NT2/D1 (cell line): Measurements from ENCODE around the gene JMJD7.

Experiments used
- DNase-seq: peaks from one replicate; pipeline ENCODE4 v3.0.0-alpha.2; 2011; ENCODE audit warnings: low read depth, low spot score
- H3K27me3 ChIP-seq: 2 replicates; pipeline ENCODE4 v1.6.0; 2011; ENCODE audit warnings: mild to moderate bottlenecking; ENCODE audit not compliant: insufficient read length, insufficient read depth
- H3K36me3 ChIP-seq: 2 replicates; pipeline ENCODE4 v1.6.1; 2011; ENCODE audit warnings: mild to moderate bottlenecking, low read length, mixed read lengths; ENCODE audit not compliant: insufficient read depth, insufficient read length
- H3K4me1 ChIP-seq: 2 replicates; pipeline ENCODE4 v1.5.1; 2011; ENCODE audit not compliant: insufficient read depth, insufficient read length
- H3K4me3 ChIP-seq: 2 replicates; pipeline ENCODE4 v1.5.1; 2011; ENCODE audit warnings: low read depth; ENCODE audit not compliant: insufficient read length
- H3K9ac ChIP-seq: 2 replicates; pipeline ENCODE4 v1.6.0; 2011; ENCODE audit warnings: low read depth; ENCODE audit not compliant: insufficient read length
- H3K9me3 ChIP-seq: 2 replicates; pipeline ENCODE4 v1.5.1; 2011; ENCODE audit warnings: mild to moderate bottlenecking, low read length; ENCODE audit not compliant: insufficient read depth
- SUZ12 ChIP-seq: IDR thresholded peaks from 2 replicates; pipeline ENCODE4 v1.6.1; 2011; ENCODE audit not compliant: insufficient read length, insufficient read depth; ENCODE audit errors: extremely low read depth
- YY1 ChIP-seq: IDR thresholded peaks from 2 replicates; pipeline ENCODE4 v1.6.1; 2011; ENCODE audit not compliant: insufficient read length, insufficient read depth
- ZNF274 ChIP-seq: IDR thresholded peaks from 2 replicates; pipeline ENCODE4 v1.6.1; 2011; ENCODE audit warnings: mild to moderate bottlenecking, low read depth, low read length

Gene JMJD7

DNA sequence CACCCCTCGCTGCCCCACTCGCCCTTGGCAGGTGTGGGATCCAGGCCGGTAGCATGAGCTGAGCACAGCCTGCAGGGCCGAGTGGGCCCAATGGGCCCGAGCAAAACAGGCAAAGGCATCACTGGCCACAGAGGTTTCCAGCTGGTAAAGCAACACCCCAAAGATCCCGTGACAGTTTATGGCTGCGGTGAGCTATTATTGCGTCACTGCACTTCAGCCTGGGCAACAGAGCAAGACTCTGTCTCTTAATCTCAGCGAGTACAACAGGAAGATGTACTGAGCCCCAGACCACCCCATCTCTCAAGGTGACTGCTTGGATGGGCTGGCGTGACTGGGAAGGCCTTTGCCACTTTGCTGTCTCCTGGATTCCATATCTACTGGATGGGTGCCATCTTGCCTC lies 4.3 kb downstream of the JMJD7 start:
- no peak overlapping the region for H3K4me3 ChIP-seq
- TF ChIP-seq YY1, result no peak
- no peak for TF ChIP-seq SUZ12
- TF ChIP-seq ZNF274, result no peak
- no peak for DNase-seq
- H3K27me3 ChIP-seq, result no peaks in the 10 kb centered on the region
- no peaks in the 10 kb centered on the region for H3K4me1 ChIP-seq
- no peaks in the 10 kb centered on the region for H3K9me3 ChIP-seq
- no peak overlapping the region for H3K9ac ChIP-seq
- H3K36me3 ChIP-seq, result peaks cover 35% of the 10 kb centered on the region

DNA sequence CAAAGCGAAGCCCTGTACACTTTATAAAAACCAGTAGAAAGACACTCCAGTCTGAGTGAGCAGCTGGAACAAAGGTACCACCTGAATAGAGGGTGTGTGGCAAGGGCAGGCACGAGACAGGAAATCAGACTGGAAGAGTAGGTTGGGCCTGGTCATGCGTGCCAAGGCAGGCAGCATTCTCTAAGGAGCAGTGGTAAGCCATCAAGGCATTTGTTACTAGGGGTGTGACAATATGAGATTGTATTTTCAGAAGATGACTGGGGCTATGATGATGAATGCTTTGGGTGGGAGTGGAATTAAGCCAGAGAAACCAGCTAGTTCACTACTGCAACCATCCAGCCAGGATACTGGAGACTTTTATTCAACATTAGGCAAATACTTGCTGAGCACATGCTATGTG lies 5.0 kb downstream of the JMJD7 start:
- DNase-seq, result no peak
- Histone ChIP-seq H3K9ac (no peak overlapping the region), H3K4me3 (no peak overlapping the region), H3K27me3 (no peaks in the 10 kb centered on the region), H3K9me3 (no peaks in the 10 kb centered on the region), H3K36me3 (peaks cover 38% of the 10 kb centered on the region), H3K4me1 (no peaks in the 10 kb centered on the region)
- TF ChIP-seq ZNF274, result no peak

DNA sequence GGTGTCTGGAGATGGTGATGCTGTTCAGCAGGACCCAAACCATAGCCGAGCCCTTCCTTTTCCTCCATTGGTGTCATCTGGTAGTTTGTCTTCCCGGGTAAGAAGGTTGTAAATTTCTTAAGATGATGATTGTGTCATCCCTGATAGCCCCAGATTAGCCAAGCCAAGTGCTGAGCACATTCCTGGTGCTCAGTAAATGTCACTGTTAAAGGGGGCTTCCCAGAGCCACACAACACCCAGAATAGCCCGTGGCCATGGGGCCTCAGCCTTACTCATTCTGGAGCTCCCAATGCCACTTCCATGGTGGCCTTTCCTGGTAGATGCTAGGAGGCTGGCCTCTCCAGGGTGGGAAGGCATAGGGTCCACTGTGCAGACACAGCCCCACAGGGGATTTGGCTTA lies 6.2 kb downstream of the JMJD7 start:
- H3K9me3 ChIP-seq, result no peaks in the 10 kb centered on the region
- H3K4me3 ChIP-seq, result no peak overlapping the region
- H3K36me3 ChIP-seq, result peaks cover 43% of the 10 kb centered on the region
- no peaks in the 10 kb centered on the region for H3K4me1 ChIP-seq
- TF ChIP-seq SUZ12 (no peak), YY1 (no peak), ZNF274 (no peak)
- no peak for DNase-seq
- H3K9ac ChIP-seq, result no peak overlapping the region
- H3K27me3 ChIP-seq, result no peaks in the 10 kb centered on the region

DNA sequence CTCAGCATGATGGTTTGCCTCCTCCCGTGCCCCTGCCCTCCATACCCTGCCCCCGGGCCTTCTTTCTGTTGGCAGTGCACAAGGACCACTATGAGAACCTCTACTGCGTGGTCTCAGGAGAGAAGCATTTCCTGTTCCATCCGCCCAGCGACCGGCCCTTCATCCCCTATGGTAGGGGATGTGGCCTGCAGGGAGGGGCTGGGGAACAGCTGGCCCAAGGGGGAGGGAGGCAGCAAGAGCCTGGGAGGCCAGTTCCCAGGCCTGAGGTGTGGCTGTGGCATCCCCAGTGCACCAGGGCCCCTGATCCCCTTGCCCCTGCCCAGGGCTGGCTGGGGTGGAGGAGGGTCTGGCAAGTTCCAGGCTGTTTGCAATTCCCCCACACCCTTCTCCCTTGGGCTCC lies 8.2 kb downstream of the JMJD7 start:
- H3K4me1 ChIP-seq, result peaks cover 8% of the 10 kb centered on the region
- peaks cover 30% of the 10 kb centered on the region for H3K36me3 ChIP-seq
- TF ChIP-seq SUZ12, result no peak
- no peak for TF ChIP-seq ZNF274
- no peak for TF ChIP-seq YY1
- H3K9ac ChIP-seq, result no peak overlapping the region
- no peaks in the 10 kb centered on the region for H3K27me3 ChIP-seq
- no peaks in the 10 kb centered on the region for H3K9me3 ChIP-seq
- H3K4me3 ChIP-seq, result no peak overlapping the region
- DNase-seq, result no peak

DNA sequence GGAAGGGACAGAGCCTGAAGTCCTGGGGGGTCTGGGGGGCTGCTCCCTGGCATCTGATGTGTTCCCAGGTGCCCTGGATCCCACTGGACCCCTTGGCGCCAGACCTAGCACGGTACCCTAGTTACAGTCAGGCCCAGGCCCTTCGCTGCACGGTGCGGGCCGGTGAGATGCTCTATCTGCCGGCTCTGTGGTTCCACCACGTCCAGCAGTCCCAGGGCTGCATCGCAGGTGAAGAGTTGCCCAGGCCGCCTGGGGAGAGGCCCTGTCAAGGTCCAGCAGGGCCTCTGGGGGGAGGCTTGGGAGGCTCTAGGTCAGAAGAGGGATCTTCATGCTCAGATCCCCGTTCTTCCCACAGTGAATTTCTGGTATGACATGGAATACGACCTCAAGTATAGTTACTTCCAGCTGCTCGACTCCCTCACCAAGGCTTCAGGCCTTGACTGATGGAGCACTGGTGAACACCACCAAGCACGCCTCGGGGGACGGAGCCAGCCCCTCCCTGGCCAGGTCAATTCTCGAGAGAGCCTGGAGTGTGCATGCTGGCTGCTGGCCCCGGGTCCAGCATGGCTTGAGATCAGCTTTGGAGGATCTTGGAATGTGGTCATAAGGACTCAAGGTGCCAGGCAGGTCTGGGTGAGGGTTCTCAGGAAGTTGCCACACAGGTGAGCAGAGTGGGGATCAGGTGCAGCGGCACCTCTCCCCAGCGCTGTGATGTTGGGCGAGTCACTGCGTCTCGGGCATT lies 9.0 kb downstream of the JMJD7 start:
- no peak for TF ChIP-seq YY1
- TF ChIP-seq ZNF274, result no peak
- no peak for TF ChIP-seq SUZ12
- no peak for DNase-seq
- Histone ChIP-seq H3K9ac (no peak overlapping the region), H3K9me3 (no peaks in the 10 kb centered on the region), H3K27me3 (no peaks in the 10 kb centered on the region), H3K4me1 (peaks cover 8% of the 10 kb centered on the region), H3K4me3 (no peak overlapping the region), H3K36me3 (peaks cover 28% of the 10 kb centered on the region)

DNA sequence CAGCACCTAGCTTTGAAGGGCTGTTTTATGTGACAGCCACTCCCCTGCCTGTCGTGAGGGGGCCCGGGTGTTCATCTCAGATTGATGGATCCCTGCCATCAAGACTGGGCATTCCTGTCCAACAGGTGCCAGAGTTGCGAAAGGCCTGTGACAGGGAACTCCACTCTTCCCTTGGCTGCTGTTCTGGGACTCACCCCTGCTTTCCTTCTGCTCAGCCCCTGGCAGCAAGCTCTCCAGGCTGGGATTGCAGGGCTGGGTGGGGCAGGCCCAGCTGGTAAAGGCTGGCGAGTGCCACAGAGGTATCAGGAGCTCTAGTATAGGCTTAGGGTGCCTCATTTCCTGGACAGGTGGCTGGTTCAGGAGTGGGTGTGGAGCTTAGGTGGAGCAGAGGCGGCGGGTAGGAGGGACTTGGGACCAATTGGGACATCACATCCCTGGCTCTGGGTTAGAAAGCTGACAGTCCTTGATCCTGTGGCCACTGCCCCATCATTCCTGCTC lies 10.6 kb downstream of the JMJD7 start, which contains the start of gene PLA2G4B:
Gene PLA2G4B, plus strand, starts transcription at position 448 of the 498 bp plus-strand sequence. CDS start 67 bp downstream, outside the sequence.
- H3K27me3 ChIP-seq, result no peaks in the 10 kb centered on the region
- H3K36me3 ChIP-seq, result peaks cover 20% of the 10 kb centered on the region
- peaks cover 8% of the 10 kb centered on the region for H3K4me1 ChIP-seq
- no peaks in the 10 kb centered on the region for H3K9me3 ChIP-seq
- H3K4me3 ChIP-seq, result no peak within 1 kb of the TSS
- no peak for DNase-seq
- TF ChIP-seq YY1, result no peak
- no peak for TF ChIP-seq ZNF274
- no peak for TF ChIP-seq SUZ12
- no peak within 1 kb of the TSS for H3K9ac ChIP-seq

DNA sequence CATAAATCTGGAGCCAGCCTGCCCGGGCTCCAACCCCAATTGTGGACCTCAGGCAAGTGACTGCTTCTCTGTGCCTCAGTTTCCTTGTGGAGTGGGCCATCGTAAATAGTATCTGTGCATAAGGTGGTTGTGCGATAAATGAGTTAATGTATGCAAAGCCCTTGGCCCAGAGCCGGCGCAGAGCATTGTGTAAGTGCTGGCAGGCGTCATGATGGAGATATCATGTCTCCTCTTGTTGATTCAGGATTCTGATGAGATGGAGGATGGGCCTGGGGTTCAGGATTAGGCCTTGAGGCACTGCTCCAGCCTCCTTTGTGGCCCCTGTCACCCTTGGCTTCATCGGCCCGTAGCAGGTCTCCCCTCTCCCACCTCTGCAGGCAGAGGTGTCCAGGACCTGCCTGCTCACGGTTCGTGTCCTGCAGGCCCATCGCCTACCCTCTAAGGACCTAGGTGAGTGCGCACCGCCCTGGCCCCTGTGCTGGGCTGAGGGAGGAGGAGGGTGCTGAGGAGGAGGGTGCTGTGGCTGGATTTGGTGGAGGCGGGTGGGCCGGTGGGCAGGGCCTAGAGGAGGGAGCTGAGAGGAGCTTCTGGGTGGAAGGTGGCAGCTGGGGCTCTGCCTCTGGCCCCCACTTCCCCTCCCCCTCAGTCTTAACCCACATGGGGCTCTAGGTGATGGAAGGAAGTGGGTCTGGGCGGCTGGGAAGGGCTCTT lies 12.0 kb downstream of the JMJD7 start:
- no peaks in the 10 kb centered on the region for H3K9me3 ChIP-seq
- H3K4me3 ChIP-seq, result no peak overlapping the region
- no peaks in the 10 kb centered on the region for H3K27me3 ChIP-seq
- no peak for DNase-seq
- H3K36me3 ChIP-seq, result peaks cover 29% of the 10 kb centered on the region
- TF ChIP-seq SUZ12, result no peak
- no peak for TF ChIP-seq YY1
- TF ChIP-seq ZNF274, result no peak
- no peak overlapping the region for H3K9ac ChIP-seq
- H3K4me1 ChIP-seq, result peaks cover 8% of the 10 kb centered on the region
